ENCODE results near the gene MMADHC. TPM values are rescaled to one million over a fixed set of nuclear protein-coding genes. Genes with fewer than 3 reads are reported as not detected.
A peak's percentile ranks its signal among the peaks of the same experiment; 100 is the strongest.
"Not testable (repeated sequence)": the region's sequence is repeated elsewhere in the genome, so short reads cannot be mapped to it uniquely, and the experiment has no call there.

Gene MMADHC
- total and polyA plus RNA-seq, 10 donors, result 38.0 to 85.6 (median 66.2) TPM

DNA sequence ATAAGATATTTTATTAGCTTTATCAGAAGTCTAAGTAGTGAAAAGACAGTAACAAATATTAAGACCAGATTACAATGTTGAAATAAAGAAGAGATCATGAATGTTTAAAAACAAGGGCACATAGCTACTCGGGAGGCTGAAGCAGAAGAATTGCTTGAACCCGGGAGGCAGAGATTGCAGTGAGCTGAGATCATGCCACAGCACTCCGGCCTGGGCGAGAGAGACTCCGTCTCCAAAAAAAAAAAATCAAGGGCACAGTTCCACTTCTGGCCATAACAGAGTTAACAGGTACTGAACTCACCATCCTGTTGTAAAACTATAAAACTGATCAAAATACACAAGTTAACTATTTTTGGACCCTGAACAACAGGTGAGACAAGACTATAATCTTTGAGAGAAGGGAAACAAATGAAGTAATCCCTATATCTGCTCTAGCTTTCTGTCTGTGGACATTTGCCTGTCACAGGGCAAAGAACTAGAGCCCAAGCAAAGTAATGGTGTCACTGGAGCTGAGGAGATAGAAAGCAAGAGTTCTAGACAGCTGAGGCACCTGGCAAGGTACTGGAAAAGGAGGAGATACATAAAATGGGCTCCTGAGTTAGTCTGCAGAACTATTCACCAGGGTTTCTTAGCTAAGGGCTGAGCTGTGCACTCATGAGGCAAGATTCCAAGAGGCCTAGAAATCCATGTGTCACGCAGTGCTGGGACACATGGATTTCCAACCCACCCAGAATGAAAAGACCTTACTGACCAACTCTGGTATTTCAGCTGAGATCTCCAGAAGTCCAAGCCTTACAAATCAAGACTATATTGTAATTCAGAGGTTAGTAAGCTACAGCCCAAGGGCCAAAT lies 15.2 kb downstream of the MMADHC start:
- Histone ChIP-seq H3K36me3 (peaks cover 3 to 100% (median 90%) of the 10 kb centered on the region in 6 donors), H3K4me3 (no peak overlapping the region), H3K27me3 (replicated peaks in 1 of 7) (no peaks in the 10 kb centered on the region), H3K9me3 (no peaks in the 10 kb centered on the region), H3K27ac (peak overlapping the region in 1 of 8 donors; percentile 11), H3K4me1 (peaks cover 0 to 45% (median 0%) of the 10 kb centered on the region in 6 donors)
- no peak for DNase-seq
- intact Hi-C loops (cut with DNase I; ENCODE audit: low total_unique reads), result no loop called here
- TF ChIP-seq, protein P1, sequence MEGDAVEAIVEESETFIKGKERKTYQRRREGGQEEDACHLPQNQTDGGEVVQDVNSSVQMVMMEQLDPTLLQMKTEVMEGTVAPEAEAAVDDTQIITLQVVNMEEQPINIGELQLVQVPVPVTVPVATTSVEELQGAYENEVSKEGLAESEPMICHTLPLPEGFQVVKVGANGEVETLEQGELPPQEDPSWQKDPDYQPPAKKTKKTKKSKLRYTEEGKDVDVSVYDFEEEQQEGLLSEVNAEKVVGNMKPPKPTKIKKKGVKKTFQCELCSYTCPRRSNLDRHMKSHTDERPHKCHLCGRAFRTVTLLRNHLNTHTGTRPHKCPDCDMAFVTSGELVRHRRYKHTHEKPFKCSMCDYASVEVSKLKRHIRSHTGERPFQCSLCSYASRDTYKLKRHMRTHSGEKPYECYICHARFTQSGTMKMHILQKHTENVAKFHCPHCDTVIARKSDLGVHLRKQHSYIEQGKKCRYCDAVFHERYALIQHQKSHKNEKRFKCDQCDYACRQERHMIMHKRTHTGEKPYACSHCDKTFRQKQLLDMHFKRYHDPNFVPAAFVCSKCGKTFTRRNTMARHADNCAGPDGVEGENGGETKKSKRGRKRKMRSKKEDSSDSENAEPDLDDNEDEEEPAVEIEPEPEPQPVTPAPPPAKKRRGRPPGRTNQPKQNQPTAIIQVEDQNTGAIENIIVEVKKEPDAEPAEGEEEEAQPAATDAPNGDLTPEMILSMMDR (IDR thresholded peaks at IDR 0.05 in 8 of 11, conservative IDR thresholded peaks at IDR 0.05 in 3 of 11), result no peak
- no peak for TF ChIP-seq POLR2A (IDR thresholded peaks at IDR 0.05)
- no peak for TF ChIP-seq POLR2AphosphoS5 (IDR thresholded peaks at IDR 0.05)
- WGBS, 5 donors, result 86 to 99% (median 92%) methylated on average over 6 of the region's 6 CpGs

DNA sequence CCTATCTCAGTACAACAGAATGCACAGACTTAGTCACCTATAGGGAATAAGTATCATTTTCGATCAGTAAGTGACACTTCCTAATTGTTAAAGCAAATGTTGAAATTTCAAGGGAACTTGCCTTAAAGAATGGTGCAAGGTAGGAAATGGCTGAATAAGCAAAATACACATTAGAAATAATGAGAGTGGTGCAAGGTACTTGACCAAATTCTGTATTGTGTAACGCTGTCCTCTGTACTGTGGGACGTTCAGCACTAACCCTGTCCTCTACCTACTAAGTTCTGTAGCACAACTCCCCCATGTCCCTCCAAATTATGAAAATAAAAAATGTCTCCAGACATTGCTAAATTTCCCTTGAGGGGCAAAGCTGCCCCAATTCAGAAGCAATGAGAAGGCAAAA lies 19.4 kb downstream of the MMADHC start:
- no peak for DNase-seq
- no peak overlapping the region for H3K4me3 ChIP-seq
- H3K9me3 ChIP-seq, result no peaks in the 10 kb centered on the region
- intact Hi-C loops (cut with DNase I; ENCODE audit: low total_unique reads), result no loop called here
- H3K27ac ChIP-seq, result peak overlapping the region in 6 of 8 donors; percentile 1 to 77 (median 68)
- H3K4me1 ChIP-seq, result peaks cover 0 to 26% (median 8%) of the 10 kb centered on the region in 6 donors
- H3K27me3 ChIP-seq (replicated peaks in 1 of 7), result no peaks in the 10 kb centered on the region
- TF ChIP-seq POLR2A (IDR thresholded peaks at IDR 0.05), result no peak
- TF ChIP-seq, protein P1 (IDR thresholded peaks at IDR 0.05 in 8 of 11, conservative IDR thresholded peaks at IDR 0.05 in 3 of 11), result no peak
- peaks cover 3 to 83% (median 66%) of the 10 kb centered on the region in 6 donors for H3K36me3 ChIP-seq
- WGBS, 5 donors, result 51 to 91% (median 70%) methylated on average over 3 of the region's 3 CpGs

DNA sequence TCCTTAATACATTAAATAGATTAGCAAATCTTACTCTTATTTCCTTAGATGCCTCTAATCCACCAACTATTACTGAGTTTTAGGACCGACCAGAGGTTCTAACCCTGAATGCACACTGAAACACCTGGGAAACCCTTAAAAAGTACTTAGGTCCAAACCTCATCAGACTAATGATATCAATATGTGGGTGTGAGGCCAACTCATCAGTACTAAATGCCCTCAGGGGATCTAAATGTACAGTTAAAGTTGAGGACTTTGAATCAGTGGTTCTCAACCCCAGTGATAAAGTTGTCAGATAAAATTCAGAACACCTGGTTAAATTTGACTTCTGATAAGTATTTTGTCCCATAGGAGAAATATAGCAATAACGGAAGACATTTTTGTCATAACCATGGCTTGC lies 20.9 kb downstream of the MMADHC start:
- WGBS, 5 donors, result 71 to 98% (median 92%) methylated on average over 2 of the region's 2 CpGs
- H3K9me3 ChIP-seq, result no peaks in the 10 kb centered on the region
- peaks cover 0 to 31% (median 16%) of the 10 kb centered on the region in 6 donors for H3K4me1 ChIP-seq
- intact Hi-C loops (cut with DNase I; ENCODE audit: low total_unique reads), result no loop called here
- TF ChIP-seq POLR2AphosphoS5 (IDR thresholded peaks at IDR 0.05), result no peak
- H3K36me3 ChIP-seq, result peaks cover 3 to 68% (median 52%) of the 10 kb centered on the region in 6 donors
- no peak overlapping the region for H3K27ac ChIP-seq
- H3K27me3 ChIP-seq (replicated peaks in 1 of 7), result no peaks in the 10 kb centered on the region
- H3K4me3 ChIP-seq, result no peak overlapping the region
- no peak for DNase-seq

DNA sequence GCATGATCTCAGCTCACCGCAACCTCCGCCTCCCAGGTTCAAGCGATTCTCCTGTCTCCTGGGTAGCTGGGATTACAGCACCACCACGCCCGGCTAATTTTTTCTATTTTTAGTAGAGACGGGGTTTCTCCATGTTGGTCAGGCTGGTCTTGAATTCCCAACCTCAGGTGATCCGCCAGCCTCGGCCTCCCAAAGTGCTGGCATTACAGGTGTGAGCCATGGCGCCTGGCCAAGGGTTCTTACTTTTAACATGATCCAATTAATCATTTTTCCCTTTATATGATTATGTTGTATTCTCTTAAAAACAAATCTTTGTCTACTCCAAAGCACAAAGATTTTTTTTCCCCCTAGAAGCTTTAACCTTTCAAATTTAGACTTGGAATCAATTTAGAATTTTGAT lies 21.9 kb downstream of the MMADHC start:
- 95 to 99% (median 96%) methylated on average over 9 of the region's 9 CpGs for WGBS, 5 donors
- H3K27me3 ChIP-seq (replicated peaks in 1 of 7); H3K9me3 ChIP-seq; H3K4me3 ChIP-seq; intact Hi-C loops (cut with DNase I; ENCODE audit: low total_unique reads); H3K27ac ChIP-seq; DNase-seq: not testable (repeated sequence)
- Histone ChIP-seq H3K36me3 (peaks cover 0 to 58% (median 44%) of the 10 kb centered on the region in 6 donors), H3K4me1 (peaks cover 0 to 36% (median 21%) of the 10 kb centered on the region in 6 donors)
- peak in 2 of 3 donors; percentile 16 to 28 for TF ChIP-seq POLR2AphosphoS5 (IDR thresholded peaks at IDR 0.05)

DNA sequence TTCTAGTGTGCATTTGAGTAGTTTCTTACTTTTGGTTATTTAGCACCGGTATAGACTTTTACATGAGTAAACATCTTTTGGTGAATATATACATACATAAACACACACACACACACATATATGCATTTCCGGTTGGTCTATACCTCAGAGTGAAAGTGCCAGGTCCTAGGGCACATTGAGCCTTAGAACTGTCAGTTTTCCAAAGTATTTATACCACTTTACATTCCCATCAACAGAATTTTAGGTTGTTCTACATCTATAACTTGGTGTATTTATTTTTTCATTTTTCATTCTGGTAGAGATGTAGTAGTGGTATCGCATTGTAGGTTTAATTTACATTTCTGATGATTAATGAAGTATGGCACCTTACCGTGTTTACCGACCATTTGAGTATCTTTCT lies 22.6 kb downstream of the MMADHC start:
- 89 to 94% (median 91%) methylated on average over 5 of the region's 5 CpGs for WGBS, 5 donors
- intact Hi-C loops (cut with DNase I; ENCODE audit: low total_unique reads), result loop anchor here (5.0 kb wide), 1 partner anchor 548 kb away; no protein-coding TSS in a partner anchor

More for the DNA sequence above, 22.6 kb downstream of the MMADHC start:
- H3K9me3 ChIP-seq, result no peaks in the 10 kb centered on the region
- no peak for DNase-seq
- H3K36me3 ChIP-seq, result peaks cover 0 to 52% (median 37%) of the 10 kb centered on the region in 6 donors
- no peaks in the 10 kb centered on the region for H3K27me3 ChIP-seq (replicated peaks in 1 of 7)
- TF ChIP-seq, protein P1 (IDR thresholded peaks at IDR 0.05 in 8 of 11, conservative IDR thresholded peaks at IDR 0.05 in 3 of 11), result no peak
- no peak for TF ChIP-seq POLR2AphosphoS5 (IDR thresholded peaks at IDR 0.05)
- TF ChIP-seq POLR2A (IDR thresholded peaks at IDR 0.05), result no peak
- no peak overlapping the region for H3K27ac ChIP-seq
- H3K4me3 ChIP-seq, result no peak overlapping the region
- peaks cover 0 to 36% (median 21%) of the 10 kb centered on the region in 6 donors for H3K4me1 ChIP-seq
